GM23338 (cell line): ENCODE results near the gene ERBB4. TPM values are rescaled to one million over a fixed set of nuclear protein-coding genes. Genes with fewer than 3 reads are reported as not detected.

Experiments used
- ATAC-seq: fragments of 200-7000 bp; cut with Tn5 transposase; 3 replicates; pipeline ENCODE4 v1.9.1; 2020
- DNase-seq: peaks from one replicate; pipeline ENCODE4 v3.0.0-alpha.2; 2015; ENCODE audit warnings: low spot score
- H2AFZ ChIP-seq: fragments of 200-600 bp; sonication (generic); 2 replicates; pipeline ENCODE4 v1.8.0; 2016; ENCODE audit warnings: antibody characterized with exemption, mild to moderate bottlenecking, moderate library complexity
- H3F3A ChIP-seq: fragments of 200-600 bp; sonication (generic); replicated peaks from 2 replicates; pipeline ENCODE4 v1.8.0; 2017; ENCODE audit warnings: antibody characterized with exemption, mixed run types, low read depth
- H3K27ac ChIP-seq: fragments of 200-600 bp; sonication (generic); 2 replicates; pipeline ENCODE4 v1.6.1; 2016; ENCODE audit warnings: low read depth
- H3K27me3 ChIP-seq: fragments of 200-600 bp; sonication (generic); 2 replicates; pipeline ENCODE4 v1.8.0; 2016; ENCODE audit warnings: mild to moderate bottlenecking, mixed run types, moderate library complexity; ENCODE audit not compliant: insufficient read depth
- H3K36me3 ChIP-seq: fragments of 200-600 bp; sonication (generic); 2 replicates; pipeline ENCODE4 v1.8.0; 2016; ENCODE audit warnings: mild to moderate bottlenecking; ENCODE audit not compliant: insufficient read depth
- H3K4me1 ChIP-seq: fragments of 200-600 bp; sonication (generic); 2 replicates; pipeline ENCODE4 v1.8.0; 2016; ENCODE audit warnings: mild to moderate bottlenecking, moderate library complexity; ENCODE audit not compliant: insufficient read depth
- H3K4me2 ChIP-seq: fragments of 200-600 bp; sonication (generic); 2 replicates; pipeline ENCODE4 v1.7.1; 2017; ENCODE audit warnings: mixed run types
- H3K4me3 ChIP-seq: fragments of 200-600 bp; sonication (generic); 2 replicates; pipeline ENCODE4 v1.6.1; 2016; ENCODE audit warnings: mixed run types
- H3K79me2 ChIP-seq: fragments of 200-600 bp; sonication (generic); replicated peaks from 2 replicates; pipeline ENCODE4 v1.8.0; 2017; ENCODE audit warnings: mild to moderate bottlenecking; ENCODE audit not compliant: insufficient read depth
- H3K9me2 ChIP-seq: fragments of 200-600 bp; sonication (generic); 2 replicates; pipeline ENCODE4 v1.8.0; 2017; ENCODE audit not compliant: insufficient read depth
- H4K20me1 ChIP-seq: fragments of 200-600 bp; sonication (generic); replicated peaks from 2 replicates; pipeline ENCODE4 v1.8.0; 2017; ENCODE audit warnings: mild to moderate bottlenecking; ENCODE audit not compliant: insufficient read depth
- H3K27ac Mint-ChIP-seq: 2 replicates; pipeline ENCODE4 v1.8.0; 2020; ENCODE audit warnings: inconsistent platforms, mild to moderate bottlenecking, moderate library complexity, mixed read lengths
- H3K27me3 Mint-ChIP-seq: 3 replicates; pipeline ENCODE4 v1.8.0; 2022; ENCODE audit warnings: low read depth, mild to moderate bottlenecking, moderate library complexity, mixed read lengths, inconsistent platforms; ENCODE audit not compliant: insufficient read depth, poor library complexity
- H3K36me3 Mint-ChIP-seq: 3 replicates; pipeline ENCODE4 v1.8.0; 2021; ENCODE audit warnings: low read depth, mild to moderate bottlenecking, inconsistent platforms, moderate library complexity, mixed read lengths
- H3K4me1 Mint-ChIP-seq: 3 replicates; pipeline ENCODE4 v1.8.0; 2020; ENCODE audit warnings: mild to moderate bottlenecking, inconsistent platforms, mixed read lengths
- H3K4me3 Mint-ChIP-seq: 3 replicates; pipeline ENCODE4 v1.8.0; 2021; ENCODE audit warnings: moderate library complexity, mild to moderate bottlenecking, inconsistent platforms, mixed read lengths
- H3K9me3 Mint-ChIP-seq: 3 replicates; pipeline ENCODE4 v1.8.0; 2020; ENCODE audit warnings: moderate library complexity, mild to moderate bottlenecking, inconsistent platforms, mixed read lengths
- CTCF ChIP-seq, 2 experiments: fragments of 200-600 bp in 1 of 2; sonication (generic) in 1 of 2; conservative IDR thresholded peaks; 2 replicates each; pipeline versions ENCODE4 v1.5.1 to v1.6.1; 2016 to 2017; ENCODE audit warnings: antibody characterized with exemption in 2 of 2, low read depth in 2 of 2, mild to moderate bottlenecking in 2 of 2, moderate library complexity in 1 of 2
- EZH2 ChIP-seq: fragments of 200-600 bp; sonication (generic); IDR thresholded peaks from one replicate; pipeline ENCODE4 v1.8.0; 2017; ENCODE audit warnings: antibody characterized with exemption, mild to moderate bottlenecking, low read depth; ENCODE audit not compliant: unreplicated experiment
- STAT1 ChIP-seq: IDR thresholded peaks from one replicate; pipeline ENCODE4 v1.6.1; 2016; ENCODE audit warnings: antibody characterized with exemption; ENCODE audit not compliant: unreplicated experiment
- ZNF114 ChIP-seq: fragments of 250-450 bp; sonication (Bioruptor Pico); IDR thresholded peaks from 2 replicates; pipeline ENCODE4 v1.5.0; 2020; ENCODE audit warnings: mild to moderate bottlenecking, moderate library complexity
- polyA plus RNA-seq: library from polyadenylated mRNA; unstranded; fragments of >200 nt; fragmentation: Nextera tagmentation; extraction: Ambion mirVana; gene quantifications from 2 replicates; pipeline ENCODE4 v1.2.1, GENCODE V29; 2016
- total RNA-seq: library from RNA; depleted of rRNA; stranded (reverse); fragments of >200 nt; shearing (Covaris generic); gene quantifications from 2 replicates; pipeline ENCODE4 v1.2.3, GENCODE V29; 2014
- TF ChIP-seq, protein P1 (sequence below): fragments of 250-450 bp; sonication (Bioruptor Pico); IDR thresholded peaks from 2 replicates; pipeline ENCODE4 v1.5.0; 2020; ENCODE audit warnings: mild to moderate bottlenecking, moderate library complexity

Gene ERBB4
- total and polyA plus RNA-seq, 2 experiments from 2014 or later, result 0.73 to 1.1 TPM

DNA sequence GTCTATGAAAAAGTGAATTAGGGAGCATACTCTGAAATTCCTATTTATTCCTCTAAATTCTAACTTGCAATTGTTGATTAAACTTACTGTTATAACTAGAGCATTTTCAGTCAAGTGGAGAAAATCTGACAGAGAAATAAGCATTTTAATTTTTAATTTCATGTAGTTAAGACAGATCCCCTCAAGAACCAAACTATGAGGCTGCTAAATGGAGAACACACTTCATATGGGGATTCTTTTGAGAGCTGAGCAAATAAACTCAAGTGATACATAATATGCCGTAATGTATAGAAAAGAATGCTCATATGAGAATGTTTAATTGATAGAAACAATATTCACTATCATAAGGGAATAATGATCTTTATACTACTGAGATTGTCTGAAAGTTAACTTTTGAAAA is 340.8 kb downstream of the ERBB4 start:
- Histone ChIP-seq H3K4me2 (no peak overlapping the region), H3K9me2 (no peaks in the 10 kb centered on the region), H3K27me3 (no peaks in the 10 kb centered on the region), H2AFZ (no peak overlapping the region), H3K4me1 (no peaks in the 10 kb centered on the region), H3K79me2 (no peaks in the 10 kb centered on the region), H3F3A (no peaks in the 10 kb centered on the region), H3K36me3 (no peaks in the 10 kb centered on the region), H4K20me1 (no peaks in the 10 kb centered on the region), H3K4me3 (no peak overlapping the region), H3K27ac (no peak overlapping the region)
- Mint-ChIP-seq H3K4me1 (no peaks in the 10 kb centered on the region), H3K36me3 (no peaks in the 10 kb centered on the region), H3K4me3 (no peak overlapping the region), H3K9me3 (no peaks in the 10 kb centered on the region), H3K27me3 (no peaks in the 10 kb centered on the region), H3K27ac (no peak overlapping the region)
- no peak for DNase-seq
- TF ChIP-seq EZH2 (no peak), CTCF (conservative IDR thresholded peaks at IDR 0.05; ENCODE audit: low read depth in 2 of 2) (no peak), STAT1 (no peak), ZNF114 (no peak)
- TF ChIP-seq, protein P1, sequence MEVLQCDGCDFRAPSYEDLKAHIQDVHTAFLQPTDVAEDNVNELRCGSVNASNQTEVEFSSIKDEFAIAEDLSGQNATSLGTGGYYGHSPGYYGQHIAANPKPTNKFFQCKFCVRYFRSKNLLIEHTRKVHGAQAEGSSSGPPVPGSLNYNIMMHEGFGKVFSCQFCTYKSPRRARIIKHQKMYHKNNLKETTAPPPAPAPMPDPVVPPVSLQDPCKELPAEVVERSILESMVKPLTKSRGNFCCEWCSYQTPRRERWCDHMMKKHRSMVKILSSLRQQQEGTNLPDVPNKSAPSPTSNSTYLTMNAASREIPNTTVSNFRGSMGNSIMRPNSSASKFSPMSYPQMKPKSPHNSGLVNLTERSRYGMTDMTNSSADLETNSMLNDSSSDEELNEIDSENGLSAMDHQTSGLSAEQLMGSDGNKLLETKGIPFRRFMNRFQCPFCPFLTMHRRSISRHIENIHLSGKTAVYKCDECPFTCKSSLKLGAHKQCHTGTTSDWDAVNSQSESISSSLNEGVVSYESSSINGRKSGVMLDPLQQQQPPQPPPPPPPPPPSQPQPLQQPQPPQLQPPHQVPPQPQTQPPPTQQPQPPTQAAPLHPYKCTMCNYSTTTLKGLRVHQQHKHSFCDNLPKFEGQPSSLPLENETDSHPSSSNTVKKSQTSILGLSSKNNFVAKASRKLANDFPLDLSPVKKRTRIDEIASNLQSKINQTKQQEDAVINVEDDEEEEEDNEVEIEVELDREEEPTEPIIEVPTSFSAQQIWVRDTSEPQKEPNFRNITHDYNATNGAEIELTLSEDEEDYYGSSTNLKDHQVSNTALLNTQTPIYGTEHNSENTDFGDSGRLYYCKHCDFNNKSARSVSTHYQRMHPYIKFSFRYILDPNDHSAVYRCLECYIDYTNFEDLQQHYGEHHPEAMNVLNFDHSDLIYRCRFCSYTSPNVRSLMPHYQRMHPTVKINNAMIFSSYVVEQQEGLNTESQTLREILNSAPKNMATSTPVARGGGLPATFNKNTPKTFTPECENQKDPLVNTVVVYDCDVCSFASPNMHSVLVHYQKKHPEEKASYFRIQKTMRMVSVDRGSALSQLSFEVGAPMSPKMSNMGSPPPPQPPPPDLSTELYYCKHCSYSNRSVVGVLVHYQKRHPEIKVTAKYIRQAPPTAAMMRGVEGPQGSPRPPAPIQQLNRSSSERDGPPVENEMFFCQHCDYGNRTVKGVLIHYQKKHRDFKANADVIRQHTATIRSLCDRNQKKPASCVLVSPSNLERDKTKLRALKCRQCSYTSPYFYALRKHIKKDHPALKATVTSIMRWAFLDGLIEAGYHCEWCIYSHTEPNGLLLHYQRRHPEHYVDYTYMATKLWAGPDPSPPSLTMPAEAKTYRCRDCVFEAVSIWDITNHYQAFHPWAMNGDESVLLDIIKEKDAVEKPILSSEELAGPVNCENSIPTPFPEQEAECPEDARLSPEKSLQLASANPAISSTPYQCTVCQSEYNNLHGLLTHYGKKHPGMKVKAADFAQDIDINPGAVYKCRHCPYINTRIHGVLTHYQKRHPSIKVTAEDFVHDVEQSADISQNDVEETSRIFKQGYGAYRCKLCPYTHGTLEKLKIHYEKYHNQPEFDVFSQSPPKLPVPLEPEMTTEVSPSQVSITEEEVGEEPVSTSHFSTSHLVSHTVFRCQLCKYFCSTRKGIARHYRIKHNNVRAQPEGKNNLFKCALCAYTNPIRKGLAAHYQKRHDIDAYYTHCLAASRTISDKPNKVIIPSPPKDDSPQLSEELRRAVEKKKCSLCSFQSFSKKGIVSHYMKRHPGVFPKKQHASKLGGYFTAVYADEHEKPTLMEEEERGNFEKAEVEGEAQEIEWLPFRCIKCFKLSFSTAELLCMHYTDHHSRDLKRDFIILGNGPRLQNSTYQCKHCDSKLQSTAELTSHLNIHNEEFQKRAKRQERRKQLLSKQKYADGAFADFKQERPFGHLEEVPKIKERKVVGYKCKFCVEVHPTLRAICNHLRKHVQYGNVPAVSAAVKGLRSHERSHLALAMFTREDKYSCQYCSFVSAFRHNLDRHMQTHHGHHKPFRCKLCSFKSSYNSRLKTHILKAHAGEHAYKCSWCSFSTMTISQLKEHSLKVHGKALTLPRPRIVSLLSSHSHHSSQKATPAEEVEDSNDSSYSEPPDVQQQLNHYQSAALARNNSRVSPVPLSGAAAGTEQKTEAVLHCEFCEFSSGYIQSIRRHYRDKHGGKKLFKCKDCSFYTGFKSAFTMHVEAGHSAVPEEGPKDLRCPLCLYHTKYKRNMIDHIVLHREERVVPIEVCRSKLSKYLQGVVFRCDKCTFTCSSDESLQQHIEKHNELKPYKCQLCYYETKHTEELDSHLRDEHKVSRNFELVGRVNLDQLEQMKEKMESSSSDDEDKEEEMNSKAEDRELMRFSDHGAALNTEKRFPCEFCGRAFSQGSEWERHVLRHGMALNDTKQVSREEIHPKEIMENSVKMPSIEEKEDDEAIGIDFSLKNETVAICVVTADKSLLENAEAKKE (CRISPR knock-in tag), result no peak
- no peak for ATAC-seq
